Measurements from ENCODE around the gene NUP62. TPM values are rescaled to one million over a fixed set of nuclear protein-coding genes. Genes with fewer than 3 reads are reported as not detected.

The NUP62 gene
- total RNA-seq, 1 experiment from 2014 or later, result 85.2 TPM

GRCh38 chr19:49863935-49864320, 65.4 kb downstream of the NUP62 start:
- peak overlapping the region; percentile 23; the same call in 1 of the 2 replicates for H3K27ac ChIP-seq (ENCODE audit: low read depth, low read length)
- no peak for ATAC-seq
- CTCF ChIA-PET, result interaction anchor here (1.2 kb wide), 1 partner anchor 13 kb away, joined by 3 read pairs; the partner anchor contains the start of gene PTOV1
- H3K9me3 ChIP-seq (ENCODE audit: control insufficient read depth in 1 of 2, insufficient read depth in 1 of 2, low read depth in 1 of 2, low read length in 2 of 2), result no peaks in the 10 kb centered on the region
- H3K4me3 ChIP-seq (replicated peaks in 1 of 2; ENCODE audit: low read depth in 1 of 2, low read length in 2 of 2), result no peak overlapping the region
- H2AFZ ChIP-seq (ENCODE audit: low read depth, low read length, poor library complexity, severe bottlenecking), result no peak overlapping the region
- H3K9me2 ChIP-seq (ENCODE audit: insufficient read depth), result no peaks in the 10 kb centered on the region
- peaks cover 43% of the 10 kb centered on the region for H3K79me2 ChIP-seq (ENCODE audit: insufficient read depth, low read length)
- TF ChIP-seq ZBTB33 (IDR thresholded peaks at IDR 0.05; ENCODE audit: extremely low read depth, insufficient replicate concordance, low read length) (no peak), EZH2phosphoT487 (IDR thresholded peaks at IDR 0.05; ENCODE audit: borderline replicate concordance) (no peak), SP1 (IDR thresholded peaks at IDR 0.05; ENCODE audit: low read depth) (no peak), SIN3A (IDR thresholded peaks at IDR 0.05; ENCODE audit: low read depth) (no peak), SRF (IDR thresholded peaks at IDR 0.05; ENCODE audit: low read depth) (no peak), MAX (IDR thresholded peaks at IDR 0.05) (no peak), YY1 (IDR thresholded peaks at IDR 0.05; ENCODE audit: extremely low read depth, insufficient replicate concordance, low read depth, low read length) (no peak), CBX3 (IDR thresholded peaks at IDR 0.05; ENCODE audit: low read depth) (no peak), EZH2 (IDR thresholded peaks at IDR 0.05) (no peak), EGR1 (IDR thresholded peaks at IDR 0.05; ENCODE audit: low read depth) (no peak), POLR2AphosphoS5 (IDR thresholded peaks at IDR 0.05; ENCODE audit: low read depth, low read length) (no peak), CTCF (IDR thresholded peaks at IDR 0.05 in 2 of 3, conservative IDR thresholded peaks at IDR 0.05 in 1 of 3; ENCODE audit: borderline replicate concordance in 1 of 3, insufficient read depth in 1 of 3, low read depth in 2 of 3, low read length in 2 of 3) (no peak), ZNF274 (IDR thresholded peaks at IDR 0.05; ENCODE audit: low read depth, low read length) (no peak), REST (IDR thresholded peaks at IDR 0.05; ENCODE audit: low read depth) (no peak), CEBPB (IDR thresholded peaks at IDR 0.05; ENCODE audit: low read depth) (no peak), ZFX (IDR thresholded peaks at IDR 0.05) (no peak), TCF7L2 (IDR thresholded peaks at IDR 0.05; ENCODE audit: borderline replicate concordance, extremely low read depth, insufficient read depth, insufficient read length) (no peak), POLR2A (IDR thresholded peaks at IDR 0.05; ENCODE audit: borderline replicate concordance, extremely low read depth, insufficient read depth, insufficient read length) (no peak), FOSL1 (IDR thresholded peaks at IDR 0.05; ENCODE audit: low read depth) (no peak), RAD21 (IDR thresholded peaks at IDR 0.05; ENCODE audit: low read depth) (no peak)
- peaks cover 5% of the 10 kb centered on the region; the same call in 1 of the 2 replicates for H4K20me1 ChIP-seq (ENCODE audit: insufficient read depth)
- H3K27me3 ChIP-seq (ENCODE audit: insufficient read depth, low read length), result no peaks in the 10 kb centered on the region
- POLR2A ChIA-PET, result no interaction called here
- H3K9ac ChIP-seq (ENCODE audit: low read length), result no peak overlapping the region
- peaks cover 20 to 60% of the 10 kb centered on the region in 2 experiments; a peak in 3 of 4 replicates for H3K4me1 ChIP-seq (ENCODE audit: control insufficient read depth in 1 of 2, insufficient read depth in 2 of 2, low read length in 2 of 2)
- no TSS peak for BruUV-seq (replicated peaks)
- DNase-seq (ENCODE audit: low read depth, low spot score), result no peak
- RAD21 ChIA-PET (ENCODE audit: low non-redundant PET in 1 of 2, low total read pairs in 2 of 2, uncharacterized antibody in 2 of 2, unreplicated experiment in 2 of 2), result no interaction called here
- H3K4me2 ChIP-seq (ENCODE audit: low read length), result no peak overlapping the region
- intact Hi-C loops (cut with micrococcal nuclease), result no loop called here
- H3K36me3 ChIP-seq (ENCODE audit: control insufficient read depth in 1 of 2, insufficient read depth in 2 of 2, low read length in 2 of 2), result peaks cover 15 to 31% of the 10 kb centered on the region in 2 experiments
